CD4-positive, alpha-beta T cell treated with Interleukin-17A for 4 hours (primary cell): Measurements from ENCODE around the gene SVOPL.
"Not testable (repeated sequence)": the region's sequence is repeated elsewhere in the genome, so short reads cannot be mapped to it uniquely, and the experiment has no call there.

Experiments
- DNase-seq: peaks from one replicate; pipeline ENCODE4 v3.0.0-alpha.2; 2020; ENCODE audit warnings: mixed read lengths

The SVOPL gene

GRCh38 chr7:138700857-138701536 lies at the start of gene SVOPL:
Gene SVOPL (minus strand): TSS chr7:138701362. CDS start chr7:138679045, 22,317 bp downstream.
- no peak for DNase-seq

- peak; percentile 15 for DNase-seq
Measured at GRCh38 chr7:138750473-138750872, 49.3 kb upstream of the SVOPL start.

- DNase-seq, result no peak
Measured at GRCh38 chr7:138749960-138750359, 48.8 kb upstream of the SVOPL start.

- no peak for DNase-seq
Measured at GRCh38 chr7:138748666-138749065, 47.5 kb upstream of the SVOPL start.

GRCh38 chr7:138746073-138746472 lies 44.9 kb upstream of the SVOPL start:
- peak; percentile 19 for DNase-seq

GRCh38 chr7:138745189-138745588 lies 44.0 kb upstream of the SVOPL start:
- DNase-seq, result peak; percentile 30

GRCh38 chr7:138741453-138741735 lies 40.2 kb upstream of the SVOPL start:
- DNase-seq, result no peak

GRCh38 chr7:138739859-138740258 lies 38.7 kb upstream of the SVOPL start:
- no peak for DNase-seq

GRCh38 chr7:138738551-138739335 lies 37.6 kb upstream of the SVOPL start:
- DNase-seq, result peak; percentile 94

- no peak for DNase-seq
Measured at GRCh38 chr7:138738114-138738513, 37.0 kb upstream of the SVOPL start.

- DNase-seq, result no peak
Measured at GRCh38 chr7:138735399-138735798, 34.2 kb upstream of the SVOPL start.

GRCh38 chr7:138731733-138732132 lies 30.6 kb upstream of the SVOPL start:
- not testable (repeated sequence) for DNase-seq

GRCh38 chr7:138729444-138729843 lies 28.3 kb upstream of the SVOPL start:
- no peak for DNase-seq

GRCh38 chr7:138727336-138728099 lies 26.4 kb upstream of the SVOPL start:
- DNase-seq, result no peak

- peak; percentile 43 for DNase-seq
Measured at GRCh38 chr7:138726288-138726687, 25.1 kb upstream of the SVOPL start.

- DNase-seq, result no peak
Measured at GRCh38 chr7:138720286-138720685, 19.1 kb upstream of the SVOPL start.

- no peak for DNase-seq
Measured at GRCh38 chr7:138716889-138717288, 15.7 kb upstream of the SVOPL start.

GRCh38 chr7:138713191-138713590 lies 12.0 kb upstream of the SVOPL start:
- DNase-seq, result peak; percentile 41

- no peak for DNase-seq
Measured at GRCh38 chr7:138712652-138713051, 11.5 kb upstream of the SVOPL start.

- DNase-seq, result no peak
Measured at GRCh38 chr7:138710536-138711385, 9.6 kb upstream of the SVOPL start.

GRCh38 chr7:138705167-138705566 lies 4.0 kb upstream of the SVOPL start:
- DNase-seq, result no peak

- no peak for DNase-seq
Measured at GRCh38 chr7:138701537-138701923, 368 bp upstream of the SVOPL start.

GRCh38 chr7:138699661-138700060 lies 1.5 kb downstream of the SVOPL start:
- no peak for DNase-seq
